Esophagus muscularis mucosa (tissue), 3 donors: ENCODE results near the gene ATP8B1.

Experiments
- POLR2AphosphoS5 ChIP-seq, 2 donors: sonication (generic); formaldehyde crosslinking; IDR thresholded peaks; one replicate each; pipeline ENCODE4 v1.6.1; 2017; ENCODE audit warnings: antibody characterized with exemption in 2 of 2
- TF ChIP-seq, protein P1 (sequence below), 3 experiments: fragments of 200-600 bp in 2 of 3; fragments of 450-650 bp in 1 of 3; sonication (generic) in 2 of 3; IDR thresholded peaks; one replicate each; pipeline ENCODE4 v1.5.1; 2017 to 2019; ENCODE audit warnings: antibody characterized with exemption in 3 of 3, mild to moderate bottlenecking in 2 of 3, moderate library complexity in 1 of 3

DNA sequence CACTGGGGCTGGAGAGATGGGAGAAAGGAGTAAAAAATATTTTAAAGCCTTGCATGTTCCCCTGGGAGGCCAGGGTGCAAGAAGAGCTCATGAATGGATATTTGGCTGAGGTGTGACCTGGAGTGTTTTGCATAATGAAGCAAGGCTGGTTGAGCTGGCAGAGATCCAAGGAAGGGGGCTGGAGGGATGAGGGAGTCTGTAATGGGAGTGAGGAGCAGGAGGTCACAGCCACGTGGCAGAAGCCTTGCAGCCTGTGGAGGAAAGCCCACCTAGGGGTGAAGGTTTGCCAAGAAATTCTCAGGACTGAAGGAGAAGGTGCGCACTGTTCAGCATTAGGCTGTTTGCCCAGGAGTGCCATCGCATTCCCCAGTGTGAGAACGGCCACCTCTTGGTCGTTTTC lies 40.3 kb upstream of the ATP8B1 start:
- no peak for TF ChIP-seq POLR2AphosphoS5 (IDR thresholded peaks at IDR 0.05)
- TF ChIP-seq, protein P1, sequence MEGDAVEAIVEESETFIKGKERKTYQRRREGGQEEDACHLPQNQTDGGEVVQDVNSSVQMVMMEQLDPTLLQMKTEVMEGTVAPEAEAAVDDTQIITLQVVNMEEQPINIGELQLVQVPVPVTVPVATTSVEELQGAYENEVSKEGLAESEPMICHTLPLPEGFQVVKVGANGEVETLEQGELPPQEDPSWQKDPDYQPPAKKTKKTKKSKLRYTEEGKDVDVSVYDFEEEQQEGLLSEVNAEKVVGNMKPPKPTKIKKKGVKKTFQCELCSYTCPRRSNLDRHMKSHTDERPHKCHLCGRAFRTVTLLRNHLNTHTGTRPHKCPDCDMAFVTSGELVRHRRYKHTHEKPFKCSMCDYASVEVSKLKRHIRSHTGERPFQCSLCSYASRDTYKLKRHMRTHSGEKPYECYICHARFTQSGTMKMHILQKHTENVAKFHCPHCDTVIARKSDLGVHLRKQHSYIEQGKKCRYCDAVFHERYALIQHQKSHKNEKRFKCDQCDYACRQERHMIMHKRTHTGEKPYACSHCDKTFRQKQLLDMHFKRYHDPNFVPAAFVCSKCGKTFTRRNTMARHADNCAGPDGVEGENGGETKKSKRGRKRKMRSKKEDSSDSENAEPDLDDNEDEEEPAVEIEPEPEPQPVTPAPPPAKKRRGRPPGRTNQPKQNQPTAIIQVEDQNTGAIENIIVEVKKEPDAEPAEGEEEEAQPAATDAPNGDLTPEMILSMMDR (IDR thresholded peaks at IDR 0.05), result no peak
